NCI-H2227 (cell line): ENCODE results near the gene CAPN11.
"Not testable (repeated sequence)": the region's sequence is repeated elsewhere in the genome, so short reads cannot be mapped to it uniquely, and the experiment has no call there.

Experiments
- DNase-seq: peaks from one replicate; lab custom pipeline; 2025; ENCODE audit not compliant: unreplicated experiment; lab: John Stamatoyannopoulos, UW

Gene CAPN11

GRCh38 chr6:44129841-44130322 lies 28.7 kb upstream of the CAPN11 start:
- DNase-seq, result no peak

- no peak for DNase-seq
Observed at GRCh38 chr6:44131892-44132291, 26.7 kb upstream of the CAPN11 start.

- no peak for DNase-seq
Observed at GRCh38 chr6:44132476-44132875, 26.1 kb upstream of the CAPN11 start.

- DNase-seq, result peak; percentile 55
Observed at GRCh38 chr6:44133003-44133931, 25.4 kb upstream of the CAPN11 start.

- no peak for DNase-seq
Observed at GRCh38 chr6:44133981-44134711, 24.5 kb upstream of the CAPN11 start.

GRCh38 chr6:44135173-44135758 lies 23.4 kb upstream of the CAPN11 start:
- DNase-seq, result no peak

GRCh38 chr6:44135875-44136274 lies 22.7 kb upstream of the CAPN11 start:
- no peak for DNase-seq

GRCh38 chr6:44138717-44139350 lies 19.8 kb upstream of the CAPN11 start:
- DNase-seq, result no peak

- no peak for DNase-seq
Observed at GRCh38 chr6:44139351-44139743, 19.3 kb upstream of the CAPN11 start.

GRCh38 chr6:44142835-44143234 lies 15.8 kb upstream of the CAPN11 start:
- no peak for DNase-seq

- DNase-seq, result no peak
Observed at GRCh38 chr6:44143731-44144130, 14.9 kb upstream of the CAPN11 start.

- DNase-seq, result not testable (repeated sequence)
Observed at GRCh38 chr6:44144536-44144935, 14.1 kb upstream of the CAPN11 start.

- DNase-seq, result no peak
Observed at GRCh38 chr6:44145839-44146238, 12.8 kb upstream of the CAPN11 start.

- no peak for DNase-seq
Observed at GRCh38 chr6:44146685-44147084, 11.9 kb upstream of the CAPN11 start.

GRCh38 chr6:44147256-44147655 lies 11.4 kb upstream of the CAPN11 start:
- DNase-seq, result no peak

GRCh38 chr6:44148306-44148705 lies 10.3 kb upstream of the CAPN11 start:
- no peak for DNase-seq

GRCh38 chr6:44149369-44150012 lies 9.1 kb upstream of the CAPN11 start:
- DNase-seq, result no peak

GRCh38 chr6:44150317-44150917 lies 8.2 kb upstream of the CAPN11 start:
- DNase-seq, result no peak

GRCh38 chr6:44151348-44152108 lies 7.1 kb upstream of the CAPN11 start:
- DNase-seq, result no peak

GRCh38 chr6:44152109-44152461 lies 6.5 kb upstream of the CAPN11 start:
- DNase-seq, result no peak
